Smooth muscle cell (in vitro differentiated cells): ENCODE measurements around the gene KLF6. TPM values are rescaled to one million over a fixed set of nuclear protein-coding genes. Genes with fewer than 3 reads are reported as not detected.
A peak's percentile ranks its signal among the peaks of the same experiment; 100 is the strongest.

ENCODE experiments used
- DNase-seq: peaks from one replicate; lab custom pipeline; 2025; ENCODE audit not compliant: unreplicated experiment; lab: John Stamatoyannopoulos, UW
- H2AFZ ChIP-seq: fragments of 200-600 bp; sonication (generic); 2 replicates; pipeline ENCODE4 v1.6.0; 2016; ENCODE audit warnings: antibody characterized with exemption, low read depth, mild to moderate bottlenecking
- H3F3A ChIP-seq: fragments of 200-600 bp; sonication (generic); 2 replicates; pipeline ENCODE4 v1.6.0; 2017; ENCODE audit warnings: antibody characterized with exemption, low read depth
- H3K27ac ChIP-seq: fragments of 200-600 bp; sonication (generic); 2 replicates; pipeline ENCODE4 v1.5.1; 2016; ENCODE audit warnings: low read depth, mild to moderate bottlenecking
- H3K27me3 ChIP-seq: fragments of 200-600 bp; sonication (generic); 2 replicates; pipeline ENCODE4 v1.6.1; 2016; ENCODE audit warnings: low read depth, mild to moderate bottlenecking
- H3K36me3 ChIP-seq: fragments of 200-600 bp; sonication (generic); 2 replicates; pipeline ENCODE4 v1.5.1; 2016; ENCODE audit warnings: low read depth
- H3K4me1 ChIP-seq: fragments of 200-600 bp; sonication (generic); 2 replicates; pipeline ENCODE4 v1.5.1; 2016; ENCODE audit warnings: low read depth
- H3K4me2 ChIP-seq: fragments of 200-600 bp; sonication (generic); 2 replicates; pipeline ENCODE4 v1.6.0; 2016; ENCODE audit warnings: mild to moderate bottlenecking
- H3K4me3 ChIP-seq: fragments of 200-600 bp; sonication (generic); 2 replicates; pipeline ENCODE4 v1.5.1; 2016; ENCODE audit warnings: mild to moderate bottlenecking
- H3K79me2 ChIP-seq: fragments of 200-600 bp; sonication (generic); 2 replicates; pipeline ENCODE4 v1.6.0; 2016; ENCODE audit warnings: low read depth, mild to moderate bottlenecking
- H3K9ac ChIP-seq: fragments of 200-600 bp; sonication (generic); 2 replicates; pipeline ENCODE4 v1.6.0; 2016; ENCODE audit warnings: low read depth
- H3K9me3 ChIP-seq: fragments of 200-600 bp; sonication (generic); replicated peaks from 2 replicates; pipeline ENCODE4 v1.5.1; 2016; ENCODE audit warnings: low read depth
- H4K20me1 ChIP-seq: fragments of 200-600 bp; sonication (generic); 2 replicates; pipeline ENCODE4 v1.6.0; 2016; ENCODE audit warnings: low read depth
- CTCF ChIP-seq: fragments of 200-600 bp; sonication (generic); IDR thresholded peaks from 2 replicates; pipeline ENCODE4 v1.5.1; 2017; ENCODE audit warnings: borderline replicate concordance, mild to moderate bottlenecking, antibody characterized with exemption; ENCODE audit not compliant: insufficient read depth, poor library complexity, severe bottlenecking
- WGBS: methylation state at CpG from one replicate; pipeline ENCODE4 v1.1.7; 2016; ENCODE audit warnings: low lambda C conversion rate; 5-methylcytosine and 5-hydroxymethylcytosine counted together
- polyA plus RNA-seq: library from polyadenylated mRNA; unstranded; fragments of >200 nt; fragmentation: Nextera tagmentation; extraction: Ambion mirVana; gene quantifications from 2 replicates; pipeline ENCODE4 v1.2.1, GENCODE V29; 2016
- total RNA-seq: library from RNA; depleted of rRNA; stranded (reverse); fragments of >200 nt; gene quantifications from 2 replicates; pipeline ENCODE4 v1.2.3, GENCODE V29; 2014

KLF6 gene
- total and polyA plus RNA-seq, 2 experiments from 2014 or later = 198 to 519 TPM

DNA sequence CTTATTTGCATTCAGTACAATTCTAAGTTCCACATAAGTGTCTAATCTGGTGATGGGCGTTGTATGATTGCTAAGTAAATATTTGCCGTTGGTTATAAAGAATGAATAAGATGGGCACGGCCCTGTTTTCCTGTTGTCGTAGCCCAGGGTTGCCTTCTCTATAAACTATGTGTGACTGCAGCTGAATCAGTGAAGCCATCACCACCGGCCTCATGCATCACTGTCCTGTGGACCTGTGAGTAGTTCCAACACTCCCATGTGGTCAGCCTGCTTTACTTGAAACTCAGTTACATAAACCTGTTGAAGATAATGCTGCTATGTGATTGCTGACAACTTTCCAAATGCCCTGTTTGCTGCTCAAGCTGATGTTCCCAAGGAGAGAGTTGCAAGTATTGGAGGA is 21.6 kb upstream of the KLF6 start:
- peaks cover 35% of the 10 kb centered on the region for H3K4me1 ChIP-seq
- no peak for TF ChIP-seq CTCF
- no peaks in the 10 kb centered on the region for H3K9me3 ChIP-seq
- no peaks in the 10 kb centered on the region for H4K20me1 ChIP-seq
- no peak overlapping the region for H3K4me3 ChIP-seq
- 42% methylated on average over 5 of the region's 5 CpGs for WGBS
- H3K79me2 ChIP-seq = no peaks in the 10 kb centered on the region
- no peak for DNase-seq
- H3K27me3 ChIP-seq = no peaks in the 10 kb centered on the region
- H3K4me2 ChIP-seq = peak overlapping the region; percentile 75
- H3K27ac ChIP-seq = peak overlapping the region; percentile 100
- peak overlapping the region; percentile 98 for H3K9ac ChIP-seq
- H3K36me3 ChIP-seq = no peaks in the 10 kb centered on the region
- no peak overlapping the region for H2AFZ ChIP-seq
- H3F3A ChIP-seq = peaks cover 40% of the 10 kb centered on the region

DNA sequence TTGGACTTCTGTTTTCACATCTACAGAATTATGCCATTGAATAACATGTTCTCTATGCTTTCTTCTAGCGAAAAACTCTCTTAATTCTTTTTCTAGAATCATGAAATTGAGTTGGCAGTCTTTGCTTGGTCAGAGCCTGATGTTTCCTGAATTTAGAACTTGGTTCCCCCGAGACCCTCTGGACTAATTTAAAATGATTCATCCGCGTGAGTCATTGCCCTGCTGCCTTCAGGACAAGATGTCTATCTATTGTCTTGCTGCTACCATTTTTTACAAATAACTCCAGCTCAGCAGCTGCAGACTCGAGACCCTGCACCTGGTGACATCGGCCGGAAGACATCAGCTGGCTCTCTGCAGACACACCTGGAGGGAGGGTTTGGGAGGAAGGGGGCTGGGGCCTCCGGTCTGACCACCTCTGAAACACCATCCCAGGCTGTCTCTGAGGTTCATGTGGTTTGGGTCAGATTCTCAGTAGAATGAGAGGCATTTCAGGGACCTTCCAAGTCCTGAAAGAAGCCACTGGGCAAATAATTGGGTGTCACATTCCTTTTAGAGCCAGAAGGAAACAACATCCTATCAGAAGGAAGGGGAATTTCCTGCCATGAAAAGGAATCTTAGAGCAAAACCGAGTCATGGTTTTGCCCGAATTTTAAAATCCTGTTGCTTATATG is 20.9 kb upstream of the KLF6 start:
- Histone ChIP-seq H3F3A (peaks cover 40% of the 10 kb centered on the region), H4K20me1 (no peaks in the 10 kb centered on the region), H3K4me1 (peaks cover 35% of the 10 kb centered on the region), H3K36me3 (no peaks in the 10 kb centered on the region), H3K27me3 (no peaks in the 10 kb centered on the region), H3K27ac (peak overlapping the region; percentile 100), H3K4me2 (peak overlapping the region; percentile 75), H3K79me2 (no peaks in the 10 kb centered on the region), H2AFZ (no peak overlapping the region), H3K9ac (peak overlapping the region; percentile 98), H3K9me3 (no peaks in the 10 kb centered on the region), H3K4me3 (no peak overlapping the region)
- 26% methylated on average over 10 of the region's 10 CpGs for WGBS
- no peak for DNase-seq
- TF ChIP-seq CTCF = no peak

- Histone ChIP-seq H3K4me2 (peak overlapping the region; percentile 75), H3K4me3 (no peak overlapping the region), H4K20me1 (no peaks in the 10 kb centered on the region), H3K9me3 (no peaks in the 10 kb centered on the region), H3F3A (peaks cover 40% of the 10 kb centered on the region), H3K27me3 (no peaks in the 10 kb centered on the region), H3K4me1 (peaks cover 35% of the 10 kb centered on the region), H2AFZ (no peak overlapping the region), H3K9ac (peak overlapping the region; percentile 98), H3K36me3 (no peaks in the 10 kb centered on the region), H3K27ac (peak overlapping the region; percentile 100), H3K79me2 (no peaks in the 10 kb centered on the region)
- TF ChIP-seq CTCF = no peak
- WGBS = 39% methylated on average over 7 of the region's 7 CpGs
- DNase-seq = no peak
Observed at GRCh38 chr10:3805201-3805790, 20.3 kb upstream of the KLF6 start.
